COLO668 (cell line): ENCODE results near the gene ZNF273.
"Not testable (repeated sequence)": the region's sequence is repeated elsewhere in the genome, so short reads cannot be mapped to it uniquely, and the experiment has no call there.

Experiments used
- DNase-seq: peaks from one replicate; lab custom pipeline; 2025; ENCODE audit not compliant: unreplicated experiment; lab: John Stamatoyannopoulos, UW

ZNF273 gene

GRCh38 chr7:64888901-64889685, 14.0 kb upstream of the ZNF273 start:
- DNase-seq: peak; percentile 46

DNA sequence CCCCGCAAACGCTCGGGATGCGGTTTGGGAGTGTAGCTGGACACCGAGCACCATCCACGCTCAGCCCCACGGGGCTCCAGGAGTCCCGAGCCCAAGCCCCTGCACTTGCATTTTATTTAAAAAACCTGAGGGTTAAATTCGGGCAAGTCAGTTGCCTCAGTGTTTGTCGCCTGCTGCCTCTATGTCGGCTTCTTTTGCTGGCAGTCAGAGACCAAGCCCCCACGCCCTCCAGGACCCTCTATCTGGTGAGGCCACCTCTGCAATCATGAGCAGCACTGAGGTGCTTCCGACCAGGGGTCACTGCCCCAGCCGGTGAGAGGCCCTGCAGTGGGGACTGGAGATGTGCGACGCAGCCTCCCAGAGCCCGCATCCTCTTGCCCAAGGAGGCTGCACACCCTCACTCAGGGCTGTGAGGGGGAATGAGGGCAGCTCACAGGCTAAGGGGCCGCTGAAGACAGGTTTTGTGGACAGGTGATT, 13.3 kb upstream of the ZNF273 start:
- DNase-seq: no peak

DNA sequence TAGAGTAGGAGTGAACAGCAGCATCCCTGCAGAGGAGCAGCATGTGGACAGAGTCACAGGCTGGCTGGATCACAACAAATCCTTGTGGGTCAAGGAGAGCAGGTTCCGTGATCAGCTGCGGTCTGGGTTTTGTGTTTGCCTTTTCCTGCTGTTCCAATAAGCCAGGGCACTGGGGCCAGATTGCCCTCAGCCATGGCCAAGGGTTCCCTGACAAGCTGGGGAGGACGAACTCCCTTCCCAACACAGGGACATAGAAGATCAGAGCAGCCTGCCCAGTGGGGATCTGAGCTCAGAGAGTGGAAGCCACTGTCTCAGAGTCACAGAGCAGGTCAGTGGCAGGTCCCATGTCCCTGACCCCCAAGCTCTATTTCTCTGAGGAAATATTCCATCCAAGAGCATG, 12.8 kb upstream of the ZNF273 start:
- DNase-seq: not testable (repeated sequence)

- DNase-seq: no peak
Measured at GRCh38 chr7:64890761-64891362, 12.2 kb upstream of the ZNF273 start.

DNA sequence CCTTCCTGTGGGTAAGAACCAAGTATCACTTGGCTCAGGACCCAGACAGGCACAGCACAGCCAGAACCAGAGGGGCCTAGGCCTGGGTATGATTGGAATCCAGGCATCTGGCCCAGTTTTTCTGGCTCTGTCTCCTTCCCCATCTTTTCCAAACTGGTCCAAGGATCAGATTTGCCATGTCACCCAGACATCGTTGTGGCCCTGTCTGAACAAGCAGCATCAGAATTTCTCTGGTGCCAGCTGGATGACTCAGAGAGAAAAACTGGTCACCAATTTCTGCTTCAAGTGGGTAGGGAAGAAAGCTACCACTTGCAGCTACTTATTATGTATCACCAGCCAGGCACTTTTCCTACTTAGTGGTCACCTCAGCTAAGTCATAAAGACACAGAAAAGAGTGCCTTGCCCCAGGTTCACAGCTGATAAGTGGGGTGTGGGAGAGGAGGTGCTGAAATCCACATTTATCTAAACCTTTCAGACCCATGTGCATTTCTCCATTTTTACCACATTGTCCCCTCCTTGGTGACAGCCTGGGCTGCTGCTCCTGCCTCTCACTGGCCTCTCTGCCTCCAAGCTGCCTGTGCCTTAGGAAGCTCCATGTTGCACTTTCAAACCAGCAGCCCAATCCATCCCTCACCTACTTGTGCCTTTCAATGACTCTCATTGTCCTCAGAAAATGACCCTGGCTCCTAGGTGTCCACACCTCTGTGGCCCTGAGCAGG, 11.6 kb upstream of the ZNF273 start:
- not testable (repeated sequence) for DNase-seq

DNA sequence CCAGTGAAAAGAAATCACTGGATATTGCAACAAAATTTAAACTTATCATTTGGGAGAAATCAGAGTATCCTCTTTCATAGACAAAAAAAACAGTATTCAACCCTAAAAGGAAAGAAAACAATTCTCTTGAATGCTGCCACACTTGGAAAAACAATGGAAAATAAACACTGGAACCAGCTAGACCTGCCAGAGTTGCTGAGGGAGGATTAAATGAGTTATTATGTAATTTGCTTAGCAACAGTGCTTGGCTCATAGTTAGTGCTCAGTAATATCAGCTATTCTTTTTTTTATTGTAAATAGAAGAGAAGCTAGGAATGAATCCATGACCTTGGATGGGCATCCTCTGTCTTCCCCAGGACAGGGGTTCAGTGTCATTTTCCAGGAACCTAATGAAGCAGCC, 11.0 kb upstream of the ZNF273 start:
- DNase-seq: no peak

- no peak for DNase-seq
Measured at GRCh38 chr7:64892666-64893309, 10.3 kb upstream of the ZNF273 start.

- DNase-seq: no peak
Measured at GRCh38 chr7:64893401-64893800, 9.7 kb upstream of the ZNF273 start.

- DNase-seq: not testable (repeated sequence)
Measured at GRCh38 chr7:64902461-64902805, 640 bp upstream of the ZNF273 start.

DNA sequence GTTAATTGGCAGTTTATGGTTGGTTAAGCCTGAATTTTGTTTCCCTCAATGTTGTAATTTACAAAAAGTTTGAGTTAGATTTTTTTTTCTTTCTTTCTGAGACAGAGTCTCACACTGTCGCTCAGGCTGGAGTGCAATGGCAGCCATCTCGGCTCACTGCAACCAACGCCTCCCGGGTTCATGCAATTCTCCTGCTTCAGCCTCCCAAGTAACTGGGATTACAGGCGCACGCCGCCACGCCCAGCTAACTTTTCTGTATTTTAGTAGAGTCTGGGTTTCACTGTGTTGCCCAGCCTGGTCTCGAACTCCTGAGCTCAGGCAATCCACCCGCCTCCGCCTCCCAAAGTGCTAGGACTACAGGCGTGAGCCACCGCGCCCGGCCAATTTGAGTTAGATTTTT, 935 bp downstream of the ZNF273 start:
- DNase-seq: no peak

DNA sequence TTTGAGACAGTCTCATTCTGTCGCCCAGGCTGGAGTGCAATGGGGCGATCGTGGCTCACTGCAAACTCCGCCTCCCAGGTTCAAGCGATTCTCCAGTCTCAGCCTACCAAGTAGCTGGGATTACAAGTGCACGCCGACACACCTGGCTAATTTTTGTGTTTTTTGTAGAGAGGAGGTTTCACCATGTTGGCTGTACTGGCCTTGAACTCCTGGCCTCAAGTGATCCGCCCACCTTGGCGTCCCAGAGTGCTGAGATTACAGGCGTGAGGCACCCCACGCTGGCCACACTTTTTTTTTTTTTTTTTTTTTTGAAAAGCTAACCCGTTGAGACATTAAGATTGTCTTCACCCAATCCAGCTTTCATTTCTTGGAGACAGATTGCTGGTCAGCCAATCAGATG, 2.1 kb downstream of the ZNF273 start:
- DNase-seq: no peak

DNA sequence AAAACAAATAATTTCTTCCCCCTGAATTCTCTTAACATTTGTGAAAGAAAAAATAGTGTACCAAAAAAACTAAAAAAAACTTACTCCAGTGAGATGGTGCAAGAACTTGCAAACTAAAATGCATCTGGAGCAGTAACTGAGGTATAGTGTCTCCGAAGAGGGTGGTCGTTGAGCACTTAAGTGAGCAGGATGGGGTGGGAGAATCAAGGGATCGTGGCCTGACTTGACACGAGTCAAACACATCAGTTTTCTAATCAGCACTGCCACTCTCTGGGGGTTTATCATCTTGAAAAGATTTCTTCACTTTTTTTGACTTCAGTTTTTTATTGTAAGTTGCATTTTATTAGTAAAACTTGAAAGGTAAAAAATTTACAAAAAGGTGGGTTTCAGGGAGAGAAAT, 2.5 kb downstream of the ZNF273 start:
- no peak for DNase-seq

DNA sequence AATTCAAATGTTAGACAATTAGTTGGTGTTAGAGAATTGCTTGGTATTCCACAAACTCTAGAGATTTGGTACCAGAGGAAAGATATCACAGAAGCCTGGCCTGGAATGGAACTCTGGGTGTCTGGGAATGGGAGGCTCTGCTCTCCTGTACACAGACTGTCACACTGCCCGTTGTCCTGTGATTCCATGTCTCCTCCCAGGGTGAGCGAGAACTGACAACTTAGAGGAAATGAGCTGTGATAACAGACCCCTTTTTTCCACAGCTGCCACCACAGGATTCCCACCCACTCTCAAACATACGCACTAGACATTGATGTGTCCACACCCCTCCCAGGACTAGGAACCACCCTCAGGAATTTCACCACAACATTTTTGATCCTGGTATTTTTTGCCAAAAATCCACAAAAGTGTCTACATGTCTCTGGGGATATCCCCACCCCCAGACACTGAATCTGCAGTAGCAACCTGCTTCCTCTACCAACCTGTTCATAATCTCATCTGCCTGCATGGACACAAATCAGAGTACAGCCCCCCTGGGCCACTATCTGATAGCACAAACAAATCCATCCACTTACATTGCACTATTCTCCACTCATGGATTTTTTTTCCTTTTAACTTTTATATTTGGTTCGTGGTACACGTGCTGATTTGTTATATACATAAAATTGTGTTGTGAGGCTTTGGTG, 4.7 kb downstream of the ZNF273 start:
- DNase-seq: no peak

- no peak for DNase-seq
Measured at GRCh38 chr7:64908358-64908757, 5.3 kb downstream of the ZNF273 start.

DNA sequence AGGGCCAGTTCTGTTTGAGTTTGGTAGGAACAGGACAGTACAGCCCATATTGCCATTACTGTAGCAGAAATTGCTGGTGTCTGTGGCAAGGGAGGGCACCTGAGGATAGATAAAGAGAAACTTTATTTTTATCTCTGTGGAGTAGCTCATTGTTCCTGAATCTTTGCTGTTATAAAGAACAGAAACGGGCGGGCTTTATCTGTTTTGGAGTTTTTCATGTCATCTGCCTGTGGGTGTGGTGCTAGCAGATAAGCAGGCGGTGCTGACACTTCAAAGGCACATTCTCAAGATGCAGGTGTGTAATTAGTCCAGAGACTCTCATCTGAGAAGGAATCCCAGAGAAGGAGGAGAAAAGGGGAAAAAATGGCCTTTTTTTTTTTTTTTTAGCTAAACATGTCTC, 11.5 kb downstream of the ZNF273 start:
- no peak for DNase-seq

GRCh38 chr7:64915301-64915700, 12.2 kb downstream of the ZNF273 start:
- DNase-seq: not testable (repeated sequence)

GRCh38 chr7:64928252-64929187, 25.4 kb downstream of the ZNF273 start:
- not testable (repeated sequence) for DNase-seq

DNA sequence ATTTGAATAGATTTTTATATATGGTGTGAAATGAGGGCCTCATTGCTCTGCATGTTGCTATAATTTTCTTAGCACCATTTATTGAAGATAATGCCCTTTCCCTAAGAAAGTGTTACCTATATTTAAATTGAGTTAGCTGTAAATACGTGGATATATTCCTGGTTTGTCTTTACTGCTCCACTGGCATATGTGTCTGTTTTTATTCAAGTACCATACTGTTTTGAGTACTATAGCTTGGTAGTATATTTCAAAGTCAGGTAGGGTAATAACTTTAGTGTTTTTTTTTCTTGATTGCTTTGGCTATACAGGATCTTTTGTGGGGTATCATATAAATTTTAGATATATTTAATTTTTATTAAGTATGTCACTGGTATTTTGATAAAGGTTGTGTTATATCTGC, 31.4 kb downstream of the ZNF273 start:
- no peak for DNase-seq

- DNase-seq: no peak
Measured at GRCh38 chr7:64938540-64938939, 35.5 kb downstream of the ZNF273 start.

DNA sequence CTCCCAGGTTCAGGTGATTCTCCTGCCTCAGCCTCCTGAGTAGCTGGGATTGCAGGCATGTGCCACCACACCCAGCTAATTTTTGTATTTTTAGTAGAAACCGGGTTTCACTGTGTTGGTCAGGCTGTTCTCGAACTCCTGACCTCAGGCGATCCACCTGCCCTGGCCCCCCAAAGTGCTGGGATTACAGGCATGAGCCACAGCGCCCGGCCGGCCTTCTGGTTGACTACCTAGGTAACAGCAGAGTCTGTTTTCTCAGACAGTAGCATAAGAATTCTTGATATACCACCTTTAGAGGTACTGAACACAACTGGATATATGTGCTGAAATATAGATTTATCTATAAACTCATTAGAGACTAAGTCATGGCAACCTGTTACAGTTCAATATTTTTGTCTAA, 36.9 kb downstream of the ZNF273 start:
- DNase-seq: not testable (repeated sequence)
